HCEC 1CT (cell line): Measurements from ENCODE around the gene FOXO1.

Source experiments
- DNase-seq: peaks from one replicate; pipeline ENCODE4 v3.0.0-alpha.2; 2017

FOXO1 gene

DNA sequence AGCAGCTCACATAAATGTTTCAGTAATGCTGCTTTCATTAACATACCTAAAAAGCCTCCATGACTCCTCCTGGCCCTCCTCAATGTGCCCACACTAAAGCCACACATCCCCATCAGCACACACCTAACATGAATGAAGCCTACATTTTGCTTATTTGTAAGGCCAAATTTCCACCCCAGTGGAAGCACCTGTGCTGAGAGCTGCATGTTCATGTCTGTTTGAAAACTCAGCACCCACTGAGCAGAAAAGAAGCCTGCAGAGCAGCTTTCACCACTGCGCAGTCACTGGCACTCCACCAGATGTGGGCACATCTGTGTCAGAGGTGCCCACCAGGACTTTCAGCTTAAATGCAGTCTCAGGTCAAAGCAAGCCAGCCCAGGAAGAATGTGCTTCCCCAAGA is 93.5 kb downstream of the FOXO1 start:
- no peak for DNase-seq

DNA sequence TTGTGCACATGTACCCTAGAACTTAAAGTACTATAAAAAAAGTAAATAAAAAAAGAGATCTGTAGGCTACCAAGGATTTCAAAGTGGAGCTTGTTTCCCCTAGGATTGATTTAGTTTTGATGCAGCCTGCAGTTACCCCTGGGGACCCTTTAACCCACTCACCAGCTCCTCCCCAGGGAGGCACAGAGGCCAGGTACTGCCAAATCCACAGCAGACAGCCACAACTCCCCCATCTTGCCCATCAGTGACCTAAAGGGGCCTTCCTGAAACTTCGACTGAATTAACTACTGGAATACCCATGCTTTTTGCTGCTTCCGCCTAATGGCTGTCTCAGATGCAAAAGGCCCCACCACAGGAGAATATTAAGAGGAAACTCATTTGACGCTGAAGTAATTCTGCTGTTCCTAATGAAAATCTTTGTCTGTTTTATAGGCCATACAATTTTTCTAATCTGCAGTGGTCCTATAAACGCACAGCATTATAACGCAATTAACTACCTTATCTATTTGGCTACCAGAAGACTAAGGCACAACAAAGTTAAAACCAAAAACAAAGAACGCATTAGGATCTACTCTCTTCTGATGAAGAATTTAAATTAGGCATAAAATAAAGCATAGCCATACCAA is 95.0 kb downstream of the FOXO1 start:
- no peak for DNase-seq

DNA sequence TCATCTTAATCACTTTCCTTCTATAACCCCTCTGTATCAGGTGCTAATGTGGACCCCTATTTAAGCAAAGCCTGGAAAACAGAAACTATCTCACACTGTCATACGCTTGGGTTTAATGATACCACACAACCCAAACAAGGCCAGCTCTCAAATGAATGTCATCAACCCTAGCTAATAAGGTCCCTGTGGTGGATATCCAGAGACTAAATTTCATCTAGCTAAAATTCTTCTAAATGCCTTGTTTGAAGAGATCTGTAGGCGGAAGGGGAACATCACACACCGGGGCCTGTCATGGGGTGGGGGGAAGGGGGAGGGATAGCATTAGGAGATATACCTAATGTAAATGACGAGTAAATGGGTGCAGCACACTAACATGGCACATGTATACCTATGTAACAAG is 95.5 kb downstream of the FOXO1 start:
- no peak for DNase-seq

DNA sequence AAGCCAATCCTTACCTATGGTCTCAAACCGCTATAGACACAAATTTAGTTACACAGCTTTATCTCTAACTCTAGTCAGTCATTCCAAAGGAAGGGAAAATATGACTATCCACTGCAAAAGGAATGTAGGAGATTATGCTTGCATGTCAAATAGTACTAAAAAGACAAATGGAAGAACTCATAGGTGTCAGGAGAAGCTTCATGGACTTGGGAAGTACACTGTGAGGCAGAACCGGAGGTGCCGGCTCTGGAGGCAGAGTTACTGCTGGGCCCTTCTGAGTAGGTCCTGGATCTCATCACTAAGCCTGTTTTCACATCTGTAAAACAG is 97.5 kb downstream of the FOXO1 start:
- no peak for DNase-seq

DNA sequence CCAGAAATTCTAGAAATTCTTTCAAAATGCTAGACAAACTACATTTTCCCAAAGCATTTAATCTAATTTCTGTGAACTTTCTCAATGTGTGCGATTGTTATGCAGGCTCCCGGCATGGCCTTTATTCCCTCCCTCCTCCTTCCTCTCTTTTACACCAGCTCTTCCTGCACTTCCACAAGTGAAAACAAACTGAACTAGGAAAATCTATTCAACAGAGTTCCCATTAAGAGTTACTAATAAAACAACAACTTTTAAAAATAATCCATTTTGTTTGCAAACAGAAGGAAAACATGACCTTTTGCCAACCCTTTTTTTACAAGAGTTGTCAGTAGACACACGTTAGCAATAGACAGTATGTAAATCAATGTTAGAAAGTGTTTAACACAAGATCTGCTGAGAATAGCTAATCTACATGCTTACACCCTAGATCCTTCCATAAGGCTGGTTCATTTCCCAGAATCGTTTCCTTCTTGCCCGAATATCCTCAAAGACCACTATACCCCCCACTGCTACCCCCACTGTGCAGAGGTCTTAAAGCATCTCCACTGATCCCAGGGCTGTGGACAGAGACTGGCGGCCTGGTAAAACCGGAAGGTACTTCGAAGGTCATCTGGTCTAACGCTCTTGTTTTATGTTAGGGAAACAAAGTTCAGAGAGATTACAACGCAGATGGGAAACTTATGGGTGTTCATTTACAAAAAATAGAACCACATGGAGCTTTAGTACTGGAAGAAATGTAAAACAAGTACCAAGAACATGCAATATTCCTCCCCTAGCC is 98.0 kb downstream of the FOXO1 start:
- no peak for DNase-seq

DNA sequence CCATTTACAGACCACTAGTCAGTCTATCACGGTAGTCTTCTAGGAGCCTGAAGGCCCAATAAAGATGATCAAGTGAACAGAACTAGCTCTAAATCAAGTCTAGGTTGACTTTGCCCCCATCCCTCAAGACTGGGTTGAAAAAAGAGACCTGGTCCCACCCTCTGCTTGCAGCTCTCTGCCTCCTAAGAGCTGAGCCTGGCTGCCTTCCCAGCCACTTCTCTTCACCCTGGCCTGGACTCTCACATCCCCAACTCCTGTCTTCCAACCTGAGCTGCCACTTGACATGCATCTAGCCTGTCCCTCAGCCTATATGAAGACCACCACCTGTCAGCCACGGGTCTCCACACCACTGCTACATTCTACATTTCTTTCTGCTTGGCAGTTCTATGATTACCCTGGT is 99.6 kb downstream of the FOXO1 start:
- no peak for DNase-seq

DNA sequence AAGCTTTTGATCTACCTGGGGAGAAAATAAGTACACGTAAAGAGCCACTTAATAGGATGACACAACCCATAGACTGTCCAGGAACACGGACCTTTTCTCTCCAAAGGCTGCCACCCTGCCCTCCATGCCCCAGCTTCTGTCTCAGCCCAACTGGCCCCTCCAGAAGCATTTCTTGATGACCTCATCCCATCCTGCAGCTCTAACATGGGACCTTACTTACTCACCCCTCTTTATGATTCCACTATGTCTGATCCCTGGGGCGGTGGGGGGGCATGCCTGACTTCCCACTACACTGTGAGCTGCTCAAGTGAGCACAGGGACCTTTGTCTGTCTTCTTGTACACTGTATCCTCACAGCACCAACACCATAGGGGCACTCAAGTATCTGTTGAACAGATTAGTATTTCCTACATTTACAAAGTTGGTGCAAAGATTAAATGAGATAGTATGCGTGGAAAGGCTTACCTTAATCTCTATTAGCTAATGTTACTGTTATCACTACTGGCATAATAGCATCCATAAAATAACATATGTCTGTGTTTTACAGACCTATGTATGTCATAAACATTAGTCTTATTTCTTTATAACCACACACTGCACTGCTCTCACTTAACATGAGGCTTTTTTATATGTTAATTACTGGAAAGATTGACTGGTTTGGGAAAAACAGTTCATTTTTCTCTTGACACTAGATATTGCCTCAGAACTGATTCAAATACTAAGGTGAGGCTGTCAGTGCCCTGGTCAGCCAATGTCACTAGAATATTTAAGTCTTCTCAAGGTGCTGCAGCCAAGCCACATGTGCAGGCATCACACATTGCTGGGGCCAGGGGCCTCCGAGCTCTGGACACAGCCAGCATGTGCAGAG is 100.9 kb downstream of the FOXO1 start:
- no peak for DNase-seq

DNA sequence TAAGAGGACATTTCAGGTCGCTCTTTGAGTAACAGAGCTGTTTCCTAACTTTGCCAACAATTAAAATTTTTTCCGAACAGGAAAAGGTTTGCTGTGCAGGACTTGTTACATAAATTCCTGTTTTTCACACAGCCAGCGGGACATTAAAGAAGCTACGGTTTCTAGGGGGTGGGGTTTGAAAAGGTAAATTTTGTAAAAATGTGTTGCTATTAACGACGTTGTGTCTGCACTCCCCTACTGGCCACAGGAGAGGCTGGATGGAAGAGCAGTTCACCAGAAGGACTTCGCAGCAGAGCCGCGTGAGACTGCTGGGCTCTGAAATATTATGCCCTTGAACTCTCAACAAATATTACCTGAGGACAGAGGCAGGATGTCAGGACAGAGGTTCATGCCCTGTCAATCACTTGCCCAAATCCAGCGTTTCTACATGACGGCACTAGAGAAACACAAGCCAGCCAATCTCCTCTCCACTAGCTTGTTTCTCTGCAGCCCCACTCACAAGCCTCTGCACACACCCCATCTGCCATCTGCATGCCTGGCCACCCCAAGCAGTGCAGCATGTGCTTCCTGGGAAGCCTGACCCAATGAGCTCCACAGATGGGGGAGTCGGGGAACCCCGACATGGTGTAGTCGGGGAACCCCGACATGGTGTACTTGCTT is 102.0 kb downstream of the FOXO1 start:
- no peak for DNase-seq

DNA sequence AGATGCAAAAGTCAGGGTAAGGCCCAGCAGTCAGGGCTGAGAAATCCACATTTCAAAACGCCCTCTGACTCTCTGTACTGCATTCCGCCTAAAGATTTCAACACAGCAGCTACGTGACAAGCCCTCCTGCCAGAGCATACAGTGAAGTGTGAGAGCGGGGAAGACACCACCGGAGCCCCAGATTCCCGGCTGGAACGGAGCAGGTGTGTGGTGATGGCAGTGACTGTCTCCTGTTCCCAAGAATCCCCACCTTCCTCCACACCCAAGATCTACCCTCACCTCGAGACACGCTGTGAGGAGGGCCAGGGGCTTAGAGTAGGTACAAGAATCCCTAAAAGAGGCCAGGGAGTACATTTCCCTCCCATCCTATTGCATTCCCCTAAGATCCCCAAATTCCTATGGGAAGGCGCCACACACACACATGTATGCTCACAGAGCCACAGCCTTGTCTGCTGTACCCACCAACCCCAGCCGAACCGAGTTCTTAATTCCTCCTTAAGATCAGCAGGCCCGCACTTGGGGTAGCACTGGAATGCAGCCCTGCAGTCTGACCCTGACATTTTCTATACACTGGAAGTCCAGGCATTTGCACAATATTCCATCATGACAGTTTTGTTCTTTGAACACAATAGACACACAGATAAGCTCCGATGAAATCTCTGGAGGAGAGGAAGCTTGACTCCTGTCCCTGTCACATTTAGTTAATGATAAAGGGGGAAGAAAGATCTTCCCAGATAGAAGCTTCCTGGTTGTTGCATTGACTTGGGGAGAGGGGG is 102.9 kb downstream of the FOXO1 start:
- DNase-seq, result no peak

DNA sequence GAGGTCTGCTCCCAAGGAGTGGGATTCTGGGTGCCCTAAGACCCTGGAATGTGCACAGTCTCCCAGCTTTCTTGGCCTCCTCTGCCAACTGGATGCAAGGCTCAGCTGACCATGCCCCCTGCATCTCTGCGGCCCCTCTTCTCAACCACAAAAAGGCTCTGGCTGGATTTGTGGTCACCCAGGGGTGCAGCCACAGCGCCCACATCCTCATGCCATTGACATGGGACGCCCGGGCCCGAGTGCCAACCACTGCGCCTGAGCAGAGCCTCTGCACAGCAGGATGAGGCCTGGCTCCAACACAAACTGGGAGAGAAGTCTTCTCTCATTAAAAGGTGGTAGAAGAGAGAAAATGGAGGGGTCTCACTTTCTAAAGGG is 103.5 kb downstream of the FOXO1 start:
- DNase-seq, result no peak

DNA sequence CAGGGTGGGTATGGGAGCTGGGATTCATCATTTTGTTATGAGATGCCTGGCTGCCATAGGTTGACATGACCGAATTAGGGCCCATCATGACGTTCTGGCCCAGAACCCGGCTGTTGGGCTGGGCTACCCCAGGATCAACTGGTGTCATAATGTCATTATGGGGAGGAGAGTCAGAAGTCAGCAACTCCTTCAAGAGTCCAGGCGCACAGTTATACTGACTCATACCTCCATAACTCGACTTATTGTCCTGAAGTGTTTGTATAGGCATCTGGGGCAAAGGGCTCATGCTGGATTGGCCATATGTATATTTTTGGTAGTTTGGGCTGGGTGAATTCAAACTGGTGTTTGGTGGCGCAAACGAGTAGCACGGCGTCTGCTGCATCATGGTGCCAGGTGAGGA is 106.5 kb downstream of the FOXO1 start:
- DNase-seq, result no peak

DNA sequence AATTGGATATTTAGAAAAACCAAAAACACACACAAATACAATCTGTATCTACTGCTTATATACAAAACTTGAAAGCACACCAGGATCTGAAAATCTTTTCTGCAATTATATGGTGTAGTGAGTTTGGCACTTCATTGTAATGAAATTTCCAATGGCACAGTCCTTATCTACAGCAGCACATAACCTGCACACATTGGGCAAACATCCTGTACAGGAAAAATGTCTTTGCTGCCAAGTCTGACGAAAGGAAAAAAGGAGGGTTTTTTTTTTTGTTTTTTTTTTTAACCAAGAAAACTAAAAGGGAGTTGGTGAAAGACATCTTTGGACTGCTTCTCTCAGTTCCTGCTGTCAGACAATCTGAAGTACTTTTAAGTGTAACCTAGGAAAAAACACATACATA is 107.8 kb downstream of the FOXO1 start:
- DNase-seq, result no peak

DNA sequence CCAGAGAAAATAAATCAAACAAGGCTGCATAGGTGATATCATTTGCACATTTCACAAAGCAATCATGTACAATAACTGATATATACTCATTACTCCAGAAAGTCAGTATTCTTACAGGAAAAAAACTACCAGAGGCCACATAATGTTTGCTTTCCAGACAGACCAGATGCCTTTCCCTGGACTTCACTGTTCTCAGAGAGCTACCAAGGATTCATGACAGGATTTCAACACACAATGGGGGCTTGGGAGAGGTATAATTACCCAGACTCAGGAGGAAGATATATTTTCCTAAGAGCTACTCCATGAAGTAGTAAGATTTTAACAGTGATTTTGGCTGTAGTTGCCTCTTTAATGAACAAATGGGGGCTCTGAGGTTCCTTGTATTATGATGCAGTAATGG is 110.0 kb downstream of the FOXO1 start:
- no peak for DNase-seq

DNA sequence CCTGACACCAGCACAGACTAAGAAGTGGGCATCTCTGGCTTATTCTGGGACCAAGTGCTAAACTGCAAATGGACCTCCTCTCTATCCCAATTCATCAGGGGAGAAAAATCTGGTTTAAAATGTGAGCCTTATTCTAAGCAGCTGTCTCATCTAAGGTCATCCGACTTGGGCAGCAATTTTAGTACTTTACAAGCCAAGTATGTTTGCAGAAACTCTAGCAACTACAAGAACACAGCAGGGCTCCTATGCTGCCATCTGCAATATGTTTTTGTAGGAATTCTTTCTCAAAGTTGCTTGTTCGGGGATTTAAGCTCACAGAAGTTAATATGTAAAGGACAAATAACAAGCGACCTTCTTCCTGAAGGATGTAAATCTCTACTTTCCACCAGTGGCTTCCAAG is 113.1 kb downstream of the FOXO1 start:
- no peak for DNase-seq

DNA sequence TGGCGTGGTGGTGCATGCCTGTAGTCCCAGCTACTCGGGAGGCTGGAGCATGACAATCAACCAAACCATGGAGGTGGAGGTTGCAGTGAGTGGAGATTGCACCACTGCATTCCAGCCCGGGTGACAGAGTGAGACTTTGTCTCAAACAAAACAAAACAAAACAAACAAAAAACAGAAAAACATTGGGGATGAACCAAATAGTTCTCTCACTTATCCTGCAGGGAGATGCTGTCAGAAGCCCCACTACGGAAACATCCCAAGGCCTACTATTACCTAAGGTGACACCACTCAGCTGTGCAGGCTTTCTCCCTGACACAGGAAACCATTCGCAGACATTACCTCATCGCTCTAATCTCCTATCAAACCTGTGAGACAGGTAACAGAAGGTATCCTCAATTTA is 113.5 kb downstream of the FOXO1 start:
- DNase-seq, result no peak

DNA sequence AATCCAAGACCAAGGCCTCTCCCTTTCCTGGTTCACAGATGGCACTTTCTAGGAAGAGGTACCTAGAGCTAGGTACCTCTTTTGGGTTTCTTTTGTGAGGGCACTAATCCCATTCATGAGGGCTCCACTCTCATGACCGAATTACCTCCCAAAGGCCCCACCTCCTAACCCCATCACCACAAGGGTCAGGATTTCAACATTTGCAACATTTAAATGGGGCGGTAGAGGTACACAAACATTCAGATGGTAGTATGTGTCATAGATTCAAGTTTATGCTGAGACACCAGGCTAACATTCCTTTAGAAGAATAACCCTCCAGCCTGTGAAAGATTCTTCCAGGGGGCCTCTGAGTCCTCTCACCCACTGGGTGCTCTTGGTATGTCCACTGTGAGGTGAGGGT is 116.3 kb downstream of the FOXO1 start:
- DNase-seq, result no peak

DNA sequence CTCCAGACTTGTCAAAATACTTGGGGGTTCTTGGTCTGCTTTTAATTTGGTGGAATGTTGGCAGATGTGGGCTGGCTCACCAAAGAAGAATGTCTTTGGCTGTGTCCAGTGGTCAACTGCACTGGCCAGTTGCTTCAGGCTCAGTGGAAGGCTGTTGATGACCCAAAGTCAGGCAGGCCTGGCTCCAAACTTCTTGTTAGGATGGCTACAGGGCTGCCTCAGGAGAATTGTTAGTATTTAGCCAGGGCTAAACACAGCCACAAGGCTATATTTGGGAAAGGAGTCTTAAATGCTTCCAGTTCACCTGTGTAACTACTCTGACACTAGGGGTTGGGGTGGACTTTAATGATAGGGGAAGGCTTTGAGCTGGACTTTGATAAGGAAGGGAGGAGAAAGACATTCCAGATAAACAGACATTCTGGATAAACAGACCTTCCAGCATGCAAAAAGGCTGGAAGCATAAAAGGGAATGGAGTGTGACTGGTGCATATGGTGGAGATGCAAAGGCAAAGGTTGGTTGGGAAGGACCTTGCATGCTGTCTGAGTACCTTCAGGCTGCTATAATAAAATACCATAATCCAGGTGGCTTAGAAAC is 116.8 kb downstream of the FOXO1 start:
- no peak for DNase-seq

DNA sequence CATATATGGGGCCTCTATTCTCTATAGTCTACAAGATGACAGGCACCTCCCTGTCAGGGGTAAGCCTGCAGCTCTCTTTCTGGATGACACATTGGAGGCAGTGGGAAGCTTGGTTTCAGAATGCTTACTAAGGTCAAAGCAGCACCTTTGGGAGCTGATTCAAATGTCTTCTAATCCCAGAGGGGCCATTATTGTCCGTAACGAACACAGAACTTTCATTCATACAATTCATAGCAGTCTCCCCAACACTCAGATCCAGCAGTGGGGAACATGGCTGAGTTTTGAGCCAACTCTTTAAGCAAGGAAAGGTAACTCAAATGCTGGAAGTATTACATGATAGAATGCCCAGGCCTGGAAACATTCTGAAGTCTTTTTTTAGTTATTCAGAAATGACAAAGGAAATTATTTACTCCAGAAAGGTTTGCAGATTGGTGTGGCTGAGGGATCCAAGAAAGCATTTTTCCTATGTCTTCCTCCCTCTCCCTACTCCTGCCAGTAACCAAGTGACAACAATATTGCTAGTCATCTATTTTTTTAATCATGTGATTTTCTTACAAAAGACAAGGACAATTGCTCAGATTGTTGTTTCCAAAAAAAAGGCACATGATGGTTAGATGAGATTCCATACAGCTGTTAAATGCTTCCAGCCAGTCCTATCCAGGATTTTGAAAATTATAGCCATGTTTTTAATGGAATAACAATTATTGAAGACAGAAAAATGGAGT is 118.7 kb downstream of the FOXO1 start:
- no peak for DNase-seq

DNA sequence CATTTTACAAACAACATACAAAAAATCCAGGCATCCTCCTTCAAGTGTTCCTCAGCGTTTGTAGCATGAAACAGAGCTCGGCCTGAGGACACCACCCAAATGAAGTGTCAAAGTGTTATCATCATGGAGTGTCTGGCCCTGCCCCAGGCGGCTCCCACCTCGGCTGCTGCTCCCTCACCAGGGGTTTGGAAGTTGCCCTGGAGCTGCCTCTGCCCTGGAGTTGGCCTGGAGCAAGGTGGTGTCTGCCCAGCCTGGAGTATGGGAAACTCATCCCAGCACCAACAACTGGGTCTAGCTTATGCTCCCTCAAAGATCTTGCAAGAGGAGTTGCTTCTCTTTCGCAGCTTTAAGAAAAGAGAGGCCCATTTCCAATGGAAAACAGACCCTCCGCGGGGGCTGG is 120.4 kb downstream of the FOXO1 start:
- no peak for DNase-seq

DNA sequence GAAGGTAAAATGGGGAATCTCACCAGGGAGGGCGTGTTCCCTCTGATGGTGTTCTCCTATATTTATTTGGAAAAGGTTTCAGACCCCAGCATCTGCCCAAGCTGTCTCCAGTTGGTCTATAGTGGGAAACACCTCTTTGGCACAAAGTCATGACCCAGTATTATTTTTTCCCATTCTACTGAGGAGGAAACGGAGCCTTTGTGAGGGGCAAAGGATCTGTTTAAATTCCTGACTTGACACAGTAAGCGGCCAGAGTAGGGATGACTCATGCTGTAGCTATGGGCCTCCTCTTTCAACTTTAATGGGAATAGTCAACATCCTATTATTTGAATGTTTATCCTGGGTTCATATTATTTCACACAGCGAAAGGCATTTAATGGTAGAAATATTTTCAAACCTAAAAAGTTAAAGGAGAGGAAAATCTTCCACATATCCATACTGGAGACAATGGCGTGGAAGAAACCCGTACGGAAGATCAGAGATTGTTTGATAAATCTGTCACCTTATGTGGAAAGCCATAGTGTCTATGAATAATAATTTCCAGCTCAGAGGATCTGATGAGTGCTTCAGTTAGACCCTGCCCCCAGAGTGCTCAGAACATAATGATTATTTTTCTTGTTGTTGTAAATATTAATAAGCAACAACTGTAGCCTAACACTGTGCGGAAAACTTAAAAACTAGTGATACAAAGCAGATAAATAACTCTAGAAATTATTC is 126.0 kb downstream of the FOXO1 start:
- DNase-seq, result peak; percentile 69
